ENCODE results near the gene SLCO2A1.

Gene SLCO2A1

DNA sequence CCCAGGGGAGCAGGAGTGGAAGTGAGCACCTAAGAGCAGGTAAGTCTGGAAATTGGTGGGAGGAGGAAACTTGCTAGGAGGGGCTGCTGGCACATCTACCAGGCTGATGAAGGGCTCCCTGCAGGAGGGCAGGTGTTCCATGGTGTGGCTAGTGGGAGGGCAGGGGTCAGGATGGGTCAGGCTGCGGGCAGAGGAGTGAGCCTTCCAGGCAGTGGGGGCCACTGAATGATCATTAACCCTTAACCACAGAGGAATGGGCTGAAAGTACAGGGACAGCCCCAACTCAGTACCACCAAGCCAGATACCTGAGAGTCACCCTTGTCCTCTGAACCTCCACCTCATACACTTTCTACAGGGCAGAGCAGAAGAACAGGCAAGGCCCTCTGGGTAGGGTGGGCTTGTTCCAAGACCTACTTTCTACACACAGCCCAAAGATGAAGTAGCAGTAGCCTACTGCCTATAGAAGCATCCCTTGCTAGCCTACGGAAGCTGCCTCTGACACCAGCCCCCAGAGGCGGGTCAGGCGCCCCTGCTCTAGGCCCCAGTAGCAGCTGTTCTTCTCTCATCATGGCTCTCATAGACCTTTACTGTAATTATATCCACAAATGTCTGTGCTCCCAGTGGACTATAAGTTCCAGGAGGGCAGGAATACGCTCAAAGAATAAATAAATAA, 138.6 kb downstream of the SLCO2A1 start:
- no peak overlapping the region for H3K4me3 ChIP-seq (ENCODE audit: low read length)
- H3K36me3 ChIP-seq (ENCODE audit: insufficient read depth, low read length), result no peaks in the 10 kb centered on the region
- H3K27me3 ChIP-seq (ENCODE audit: insufficient read depth, low read length), result peaks cover 25% of the 10 kb centered on the region
- no peaks in the 10 kb centered on the region for H3K9me3 ChIP-seq (ENCODE audit: low read length)
- no peak overlapping the region for H2AFZ ChIP-seq (ENCODE audit: low read depth, low read length)
- peaks cover 25% of the 10 kb centered on the region for H3K4me1 ChIP-seq (ENCODE audit: insufficient read depth, low read length)

DNA sequence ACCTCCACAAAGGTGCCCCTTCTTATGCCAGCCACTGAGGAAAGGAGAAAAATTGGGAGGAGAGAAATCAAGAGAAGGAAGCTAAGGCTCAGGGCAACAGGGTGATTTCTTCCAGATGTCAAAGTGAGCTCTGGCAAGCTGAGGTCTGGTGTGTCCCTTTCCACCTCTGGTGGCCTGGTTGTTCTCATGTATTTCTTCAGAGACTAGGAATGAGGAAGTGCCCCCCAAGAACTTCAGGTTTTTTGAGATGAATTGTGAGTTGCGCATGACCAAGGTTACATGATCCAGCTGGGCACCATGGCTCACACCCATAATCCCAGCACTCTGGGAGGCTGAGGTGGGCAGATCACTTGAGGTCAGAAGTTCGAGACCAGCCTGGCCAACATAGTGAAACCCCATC, 139.7 kb downstream of the SLCO2A1 start:
- H2AFZ ChIP-seq (ENCODE audit: low read depth, low read length), result no peak overlapping the region
- no peaks in the 10 kb centered on the region for H3K9me3 ChIP-seq (ENCODE audit: low read length)

DNA sequence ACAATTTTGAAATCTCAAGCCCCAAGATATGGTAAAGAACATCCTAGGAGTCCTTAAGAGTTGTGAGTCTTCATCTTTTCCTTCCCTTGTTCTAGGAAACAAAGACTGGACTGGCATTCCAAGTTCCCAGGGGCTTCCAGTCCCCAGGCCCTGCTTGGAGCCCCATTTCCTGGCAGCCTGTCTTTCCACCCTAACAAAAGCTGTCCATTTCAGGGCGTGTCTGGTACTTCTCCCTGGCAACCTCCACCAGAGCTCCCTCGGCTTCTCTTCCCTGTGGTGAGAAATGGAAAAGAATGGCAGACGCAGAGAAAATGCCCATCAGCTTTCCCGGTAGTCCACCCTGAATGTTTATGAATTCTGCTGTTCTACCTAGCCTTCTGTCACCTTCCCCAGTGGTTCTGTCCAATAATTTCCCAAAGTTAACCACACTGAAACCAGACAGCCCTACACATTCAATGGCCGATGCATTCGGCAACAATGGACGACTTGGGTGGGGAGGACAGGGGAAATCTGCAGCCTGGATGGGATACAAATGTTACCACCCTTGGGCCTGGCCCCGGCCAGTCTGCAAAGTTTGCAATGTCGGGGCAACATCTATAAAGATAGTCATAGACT, 140.9 kb downstream of the SLCO2A1 start:
- no peaks in the 10 kb centered on the region for H3K36me3 ChIP-seq (ENCODE audit: insufficient read depth, low read length)
- peaks cover 12% of the 10 kb centered on the region for H3K4me1 ChIP-seq (ENCODE audit: insufficient read depth, low read length)
- H3K9me3 ChIP-seq (ENCODE audit: low read length), result no peaks in the 10 kb centered on the region
- H3K27me3 ChIP-seq (ENCODE audit: insufficient read depth, low read length), result peaks cover 20% of the 10 kb centered on the region
- H3K4me3 ChIP-seq (ENCODE audit: low read length), result no peak overlapping the region
- no peak overlapping the region for H2AFZ ChIP-seq (ENCODE audit: low read depth, low read length)

More for the DNA sequence above, 139.7 kb downstream of the SLCO2A1 start:
- no peaks in the 10 kb centered on the region for H3K36me3 ChIP-seq (ENCODE audit: insufficient read depth, low read length)
- peaks cover 22% of the 10 kb centered on the region for H3K4me1 ChIP-seq (ENCODE audit: insufficient read depth, low read length)
- H3K27me3 ChIP-seq (ENCODE audit: insufficient read depth, low read length), result peaks cover 26% of the 10 kb centered on the region
- H3K4me3 ChIP-seq (ENCODE audit: low read length), result no peak overlapping the region

DNA sequence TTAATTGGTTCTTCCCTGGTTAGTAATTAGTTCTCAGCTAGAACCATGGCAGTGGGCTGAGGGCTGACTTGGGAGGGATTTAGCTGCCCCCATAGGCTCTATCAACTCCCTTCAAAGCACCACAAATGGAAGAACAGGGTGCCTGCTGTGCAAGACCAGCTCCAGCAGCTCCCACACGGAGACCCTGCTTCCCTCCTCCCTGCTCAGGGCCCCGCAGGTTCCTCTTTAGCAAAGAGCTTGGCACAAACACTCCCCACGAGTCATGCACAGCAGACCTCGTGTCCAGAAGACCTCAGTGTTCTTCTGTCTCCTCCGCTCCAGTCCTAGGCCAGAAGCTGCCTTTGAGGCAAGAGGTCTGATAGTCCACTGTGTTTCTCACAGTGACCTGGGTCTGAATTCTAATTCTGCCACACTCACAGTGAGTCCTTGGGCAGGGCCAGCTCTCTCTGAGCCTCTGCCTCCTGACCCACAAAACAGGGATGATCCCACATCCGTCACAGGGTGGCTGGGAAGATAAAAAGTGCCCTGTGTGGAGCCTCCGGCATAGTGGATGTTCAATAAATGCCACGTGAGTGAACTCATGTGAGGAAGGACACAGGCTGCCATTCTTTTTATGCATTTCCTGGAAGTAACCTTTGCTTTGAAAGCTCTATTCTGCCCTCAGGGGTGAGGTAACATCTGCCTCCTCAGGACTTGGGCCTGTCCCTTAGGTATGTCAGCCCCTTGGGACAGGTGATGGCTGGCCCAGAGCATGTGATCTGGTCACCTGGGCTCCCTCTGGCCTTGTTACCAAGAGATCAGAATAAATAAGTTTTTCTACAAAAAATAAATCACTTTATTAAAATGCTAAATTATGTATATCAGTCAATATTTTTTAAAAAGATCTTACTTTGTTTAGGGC, 141.7 kb downstream of the SLCO2A1 start:
- H3K4me3 ChIP-seq (ENCODE audit: low read length), result no peak overlapping the region
- peaks cover 12% of the 10 kb centered on the region for H3K4me1 ChIP-seq (ENCODE audit: insufficient read depth, low read length)
- H3K27me3 ChIP-seq (ENCODE audit: insufficient read depth, low read length), result peaks cover 14% of the 10 kb centered on the region
- H3K36me3 ChIP-seq (ENCODE audit: insufficient read depth, low read length), result no peaks in the 10 kb centered on the region
- H3K9me3 ChIP-seq (ENCODE audit: low read length), result no peaks in the 10 kb centered on the region
- no peak overlapping the region for H2AFZ ChIP-seq (ENCODE audit: low read depth, low read length)

DNA sequence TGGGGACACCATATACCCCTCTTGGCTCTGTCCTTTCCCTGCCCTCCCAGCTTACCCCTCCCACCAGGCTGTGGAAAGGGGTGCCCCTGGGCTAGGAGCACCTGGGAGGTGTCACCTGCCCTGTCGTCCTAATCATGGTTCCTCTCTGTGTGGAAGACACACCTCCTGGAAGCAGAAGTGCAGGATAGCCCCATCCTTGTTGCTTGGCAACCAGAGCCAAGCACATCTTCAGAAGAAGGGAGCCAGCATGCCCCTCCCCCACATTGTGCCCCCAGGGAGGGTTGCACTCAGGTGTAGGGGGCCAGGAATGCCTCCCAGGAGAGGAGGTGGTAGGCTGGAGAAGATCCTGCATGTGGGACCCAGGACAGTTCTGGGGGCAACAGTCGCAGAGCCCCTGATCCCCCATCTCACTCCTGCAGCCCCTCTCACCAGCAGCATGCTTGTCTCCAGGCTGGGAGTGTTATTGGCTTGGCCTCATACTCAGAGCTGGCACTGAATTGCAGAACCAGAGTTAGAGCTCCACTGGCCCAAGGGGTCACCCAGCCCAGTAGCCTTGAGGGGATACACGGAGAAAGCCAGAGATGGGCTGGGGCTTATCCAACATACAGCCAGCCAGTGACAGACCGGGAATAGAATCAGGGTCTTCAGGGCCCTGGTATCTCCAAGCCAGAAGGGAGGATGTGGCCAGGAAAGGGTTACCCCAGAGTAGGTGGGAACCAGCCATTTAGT, 142.5 kb downstream of the SLCO2A1 start:
- Histone ChIP-seq H3K4me1 (ENCODE audit: insufficient read depth, low read length) (peaks cover 12% of the 10 kb centered on the region), H3K4me3 (ENCODE audit: low read length) (no peak overlapping the region), H3K36me3 (ENCODE audit: insufficient read depth, low read length) (no peaks in the 10 kb centered on the region), H2AFZ (ENCODE audit: low read depth, low read length) (no peak overlapping the region), H3K9me3 (ENCODE audit: low read length) (no peaks in the 10 kb centered on the region), H3K27me3 (ENCODE audit: insufficient read depth, low read length) (peaks cover 9% of the 10 kb centered on the region)

DNA sequence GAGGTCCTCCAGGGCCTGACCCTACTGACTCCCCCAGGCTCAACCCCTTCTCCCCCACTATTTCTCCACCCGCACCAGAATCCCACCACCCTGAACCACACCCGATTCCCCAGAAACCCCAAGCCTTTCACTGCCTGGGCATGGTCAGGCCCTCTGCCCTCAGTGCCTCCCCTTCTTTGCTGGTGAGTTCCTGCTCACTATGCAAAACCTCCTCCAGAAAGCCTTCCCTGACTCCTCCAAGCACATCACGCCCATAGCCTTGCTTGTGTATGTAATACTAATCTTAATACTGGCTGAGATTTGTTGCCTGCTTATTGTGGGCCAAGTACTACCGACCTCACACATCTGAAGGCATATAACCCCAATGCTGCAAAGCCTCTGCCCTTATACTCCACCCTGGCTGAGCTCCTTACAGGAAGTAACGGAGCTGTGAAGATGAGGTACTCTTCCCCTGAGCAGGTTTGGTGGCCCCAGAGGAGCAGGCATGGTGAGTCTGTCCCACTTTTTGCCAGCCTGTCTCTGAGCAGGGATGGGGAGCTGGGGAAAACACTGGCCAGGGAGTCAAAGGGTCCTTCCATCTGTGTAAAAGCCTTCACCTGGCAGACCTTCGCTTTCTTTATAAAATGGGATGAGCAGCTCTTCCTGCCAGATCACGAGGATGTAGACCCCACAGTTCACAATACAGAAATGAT, 143.5 kb downstream of the SLCO2A1 start:
- H2AFZ ChIP-seq (ENCODE audit: low read depth, low read length), result no peak overlapping the region
- no peaks in the 10 kb centered on the region for H3K9me3 ChIP-seq (ENCODE audit: low read length)
- peaks cover 12% of the 10 kb centered on the region for H3K4me1 ChIP-seq (ENCODE audit: insufficient read depth, low read length)

DNA sequence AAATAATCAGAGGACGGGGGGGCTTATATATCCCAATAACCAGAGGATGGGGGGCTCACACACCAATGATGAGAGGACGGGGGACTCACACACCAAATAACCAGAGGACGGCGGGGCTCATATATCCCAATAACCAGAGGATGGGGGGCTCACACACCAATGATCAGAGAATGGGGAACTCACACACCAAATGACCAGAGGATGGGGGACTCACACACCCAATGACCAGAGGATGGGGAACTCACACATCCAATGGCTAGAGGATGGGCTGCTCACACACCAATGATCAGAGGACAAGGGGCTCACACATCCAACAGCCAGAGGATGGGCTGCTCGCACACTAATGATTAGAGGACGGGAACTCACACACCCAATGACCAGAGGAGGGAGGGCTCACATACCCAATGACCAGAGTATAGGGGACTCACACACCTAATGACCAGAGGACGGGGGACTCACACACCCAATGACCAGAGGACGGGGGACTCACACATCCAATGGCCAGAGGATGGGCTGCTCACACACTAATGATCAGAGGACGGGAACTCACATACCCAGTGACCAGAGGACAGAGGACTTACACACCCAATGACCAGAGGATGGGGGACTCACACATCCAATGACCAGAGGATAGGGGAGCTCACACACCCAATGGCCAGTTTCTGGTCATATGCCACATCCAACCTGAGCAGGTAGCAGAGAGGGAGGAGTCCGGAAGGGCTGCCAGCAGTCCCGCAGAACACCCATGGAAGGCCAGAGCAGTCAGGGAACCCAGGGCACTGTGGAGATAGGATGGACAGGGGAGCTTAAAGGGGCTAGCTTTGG, 144.6 kb downstream of the SLCO2A1 start:
- peaks cover 9% of the 10 kb centered on the region for H3K27me3 ChIP-seq (ENCODE audit: insufficient read depth, low read length)
- peaks cover 12% of the 10 kb centered on the region for H3K4me1 ChIP-seq (ENCODE audit: insufficient read depth, low read length)
- no peak overlapping the region for H3K4me3 ChIP-seq (ENCODE audit: low read length)
- H2AFZ ChIP-seq (ENCODE audit: low read depth, low read length), result no peak overlapping the region
- no peaks in the 10 kb centered on the region for H3K36me3 ChIP-seq (ENCODE audit: insufficient read depth, low read length)
- H3K9me3 ChIP-seq (ENCODE audit: low read length), result no peaks in the 10 kb centered on the region

More for the DNA sequence above, 143.5 kb downstream of the SLCO2A1 start:
- H3K36me3 ChIP-seq (ENCODE audit: insufficient read depth, low read length), result no peaks in the 10 kb centered on the region
- peaks cover 9% of the 10 kb centered on the region for H3K27me3 ChIP-seq (ENCODE audit: insufficient read depth, low read length)
- H3K4me3 ChIP-seq (ENCODE audit: low read length), result no peak overlapping the region

DNA sequence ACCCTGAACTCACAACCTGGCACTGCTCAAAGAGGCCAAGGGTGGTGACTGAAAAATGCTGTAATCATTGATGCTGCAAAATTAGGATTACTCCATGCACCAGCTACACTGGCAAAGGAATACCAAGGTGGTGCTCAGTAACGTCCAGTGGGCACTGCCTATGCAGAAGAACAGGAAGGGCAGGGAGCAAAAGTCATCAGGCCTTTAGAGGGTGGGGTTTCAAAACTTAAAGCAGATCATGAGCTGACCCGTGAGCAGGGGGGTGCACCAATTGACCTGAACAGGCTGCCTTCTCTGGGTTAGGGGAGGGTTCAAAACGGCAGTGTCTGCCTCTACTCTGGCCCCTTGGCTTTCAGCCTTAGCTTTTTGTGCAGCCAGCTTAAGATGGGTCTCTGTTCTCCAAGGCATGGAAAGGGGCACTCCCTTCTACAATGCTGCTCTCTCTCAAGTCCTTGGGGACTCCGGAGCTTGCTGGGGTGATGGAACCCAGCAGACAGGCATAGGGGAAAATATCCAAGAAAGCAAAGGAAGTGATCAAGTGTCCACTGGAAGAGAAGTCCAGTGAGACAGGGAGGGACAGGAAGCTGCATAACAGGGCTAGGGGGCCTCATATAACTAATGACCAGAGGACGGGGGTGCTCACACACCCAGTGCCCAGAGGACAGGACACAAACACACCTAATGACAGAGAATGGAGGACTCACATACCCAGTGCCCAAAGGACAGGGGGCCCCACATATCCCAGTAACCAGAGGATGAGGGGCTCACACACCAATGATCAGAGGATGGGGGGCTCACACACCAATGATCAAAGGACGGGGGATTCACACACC, 145.5 kb downstream of the SLCO2A1 start:
- Histone ChIP-seq H3K27me3 (ENCODE audit: insufficient read depth, low read length) (peaks cover 9% of the 10 kb centered on the region), H3K4me1 (ENCODE audit: insufficient read depth, low read length) (peaks cover 12% of the 10 kb centered on the region), H2AFZ (ENCODE audit: low read depth, low read length) (no peak overlapping the region), H3K36me3 (ENCODE audit: insufficient read depth, low read length) (no peaks in the 10 kb centered on the region), H3K9me3 (ENCODE audit: low read length) (no peaks in the 10 kb centered on the region), H3K4me3 (ENCODE audit: low read length) (no peak overlapping the region)

DNA sequence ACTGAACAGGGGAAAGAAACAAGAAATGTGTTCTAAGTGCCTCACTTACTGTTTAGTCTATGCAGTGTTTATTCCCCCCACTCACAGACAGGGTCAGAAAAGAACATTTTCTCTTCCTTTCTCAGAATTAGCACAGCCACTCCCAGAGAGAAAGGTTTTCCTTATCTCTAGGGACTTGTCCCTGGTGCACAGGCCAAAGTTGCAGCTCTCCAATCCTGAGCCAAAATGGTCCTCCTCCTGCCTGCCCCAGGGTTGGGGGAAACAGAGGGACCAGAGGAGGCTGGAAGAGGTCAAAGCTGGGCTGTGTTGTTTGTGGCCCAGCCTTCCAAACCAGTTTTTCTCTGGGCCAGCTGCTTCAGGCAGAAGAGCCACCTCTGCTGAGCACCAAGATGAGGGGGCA, 146.1 kb downstream of the SLCO2A1 start:
- H3K4me1 ChIP-seq (ENCODE audit: insufficient read depth, low read length), result peaks cover 8% of the 10 kb centered on the region
- no peak overlapping the region for H2AFZ ChIP-seq (ENCODE audit: low read depth, low read length)
- H3K36me3 ChIP-seq (ENCODE audit: insufficient read depth, low read length), result no peaks in the 10 kb centered on the region
- H3K27me3 ChIP-seq (ENCODE audit: insufficient read depth, low read length), result peaks cover 9% of the 10 kb centered on the region
- no peaks in the 10 kb centered on the region for H3K9me3 ChIP-seq (ENCODE audit: low read length)
- no peak overlapping the region for H3K4me3 ChIP-seq (ENCODE audit: low read length)

DNA sequence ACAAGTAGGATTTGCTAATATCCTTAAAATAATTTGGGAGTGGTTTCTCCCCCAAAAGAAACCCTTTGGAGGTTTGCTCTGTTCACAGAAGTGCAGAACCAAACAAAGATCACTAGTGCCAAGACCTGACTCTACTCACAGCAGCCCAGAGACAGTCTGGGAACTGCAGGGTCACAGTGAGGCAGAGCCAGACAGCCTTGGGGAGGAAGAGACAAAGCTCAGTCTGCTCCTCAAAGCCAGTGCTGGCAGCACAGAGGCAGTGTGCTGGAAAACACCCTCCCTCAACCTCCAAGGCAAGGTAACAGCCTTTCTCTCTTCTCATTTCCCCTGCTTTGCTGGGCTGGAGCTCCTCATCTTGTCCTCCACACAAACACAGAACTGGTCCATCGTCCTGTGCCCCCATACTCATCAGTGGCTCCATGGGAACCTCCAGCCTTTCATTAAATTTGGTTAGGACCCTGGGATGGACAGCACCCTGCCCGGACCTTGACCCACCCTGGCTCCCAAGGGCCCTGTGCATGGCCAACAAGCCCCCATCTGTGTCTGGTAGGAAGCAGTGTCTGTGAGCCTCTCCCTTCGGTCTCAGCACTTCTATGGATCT, 146.6 kb downstream of the SLCO2A1 start:
- Histone ChIP-seq H3K4me1 (ENCODE audit: insufficient read depth, low read length) (peaks cover 3% of the 10 kb centered on the region), H2AFZ (ENCODE audit: low read depth, low read length) (no peak overlapping the region), H3K36me3 (ENCODE audit: insufficient read depth, low read length) (no peaks in the 10 kb centered on the region), H3K4me3 (ENCODE audit: low read length) (no peak overlapping the region), H3K9me3 (ENCODE audit: low read length) (no peaks in the 10 kb centered on the region), H3K27me3 (ENCODE audit: insufficient read depth, low read length) (peaks cover 9% of the 10 kb centered on the region)
